ENCODE results near the gene ST6GAL2.

GRCh38 chr2:106789185-106789584 lies 96.8 kb downstream of the ST6GAL2 start:
- TF ChIP-seq CTCF (IDR thresholded peaks at IDR 0.05) (no peak), POLR2A (IDR thresholded peaks at IDR 0.05) (no peak)
